SK-N-SH (cell line): ENCODE measurements around the gene CDC42SE1. TPM values are rescaled to one million over a fixed set of nuclear protein-coding genes. Genes with fewer than 3 reads are reported as not detected.
A peak's percentile ranks its signal among the peaks of the same experiment; 100 is the strongest.

Experiments used
- CTCF ChIA-PET: fragments of 300-600, 350-600 bp; formaldehyde crosslinking; extraction: SDS; loops from one replicate; lab custom pipeline; 2021; lab: Yijun Ruan, JAX
- POLR2A ChIA-PET: fragments of 350-600 bp; sonication (Branson Sonifier 250); formaldehyde crosslinking; extraction: SDS; loops from one replicate; lab custom pipeline; 2020; ENCODE audit warnings: antibody characterized with exemption, inconsistent platforms; lab: Yijun Ruan, JAX
- DNase-seq: peaks from one replicate; pipeline ENCODE4 v3.0.0; 2012
- H2AFZ ChIP-seq: fragments of 200-600 bp; sonication (generic); 2 replicates; pipeline ENCODE4 v1.8.1; 2016; ENCODE audit warnings: antibody characterized with exemption, mild to moderate bottlenecking, low read depth
- H3F3A ChIP-seq: fragments of 200-600 bp; sonication (generic); replicated peaks from 2 replicates; pipeline ENCODE3; 2016; ENCODE audit warnings: antibody characterized with exemption, mild to moderate bottlenecking; ENCODE audit not compliant: insufficient read depth
- H3K27ac ChIP-seq, 2 experiments: fragments of 200-500 bp in 1 of 2; fragments of 200-600 bp in 1 of 2; sonication (Bioruptor generic) in 1 of 2; sonication (generic), shearing (Covaris generic) in 1 of 2; 2 replicates each; pipeline versions ENCODE4 v1.5.1 to v1.6.1; 2014 to 2016; ENCODE audit warnings: low read depth in 2 of 2, inconsistent platforms in 1 of 2, low read length in 1 of 2, mild to moderate bottlenecking in 1 of 2, mixed read lengths in 1 of 2
- H3K27me3 ChIP-seq: fragments of 200-600 bp; sonication (generic), shearing (Covaris generic); 2 replicates; pipeline ENCODE4 v1.6.1; 2016; ENCODE audit warnings: mixed run types; ENCODE audit not compliant: insufficient read depth
- H3K36me3 ChIP-seq, 2 experiments: fragments of 200-500 bp in 1 of 2; fragments of 200-600 bp in 1 of 2; sonication (Bioruptor generic) in 1 of 2; sonication (generic) in 1 of 2; replicated peaks in 1 of 2; 2 replicates each; pipeline versions ENCODE3 to v1.5.1; 2014 to 2016; ENCODE audit warnings: low read length in 1 of 2, mild to moderate bottlenecking in 1 of 2; ENCODE audit not compliant: insufficient read depth in 2 of 2, control insufficient read depth in 1 of 2
- H3K4me1 ChIP-seq, 2 experiments: fragments of 200-500 bp in 1 of 2; fragments of 200-600 bp in 1 of 2; sonication (Bioruptor generic) in 1 of 2; sonication (generic), shearing (Covaris generic) in 1 of 2; 2 replicates each; pipeline versions ENCODE4 v1.5.1 to v1.6.1; 2014 to 2016; ENCODE audit warnings: low read depth in 1 of 2, low read length in 1 of 2, mixed run types in 1 of 2; ENCODE audit not compliant: insufficient read depth in 2 of 2, control insufficient read depth in 1 of 2
- H3K4me2 ChIP-seq: fragments of 200-600 bp; sonication (generic), shearing (Covaris generic); 2 replicates; pipeline ENCODE4 v1.6.1; 2017; ENCODE audit warnings: mixed run types
- H3K4me3 ChIP-seq, 2 experiments: fragments of 200-500 bp in 1 of 2; fragments of 200-600 bp in 1 of 2; sonication (Bioruptor generic) in 1 of 2; sonication (generic), shearing (Covaris generic) in 1 of 2; 2 replicates each; pipeline versions ENCODE4 v1.5.1 to v1.8.1; 2014 to 2016; ENCODE audit warnings: low read depth in 2 of 2, inconsistent platforms in 1 of 2, low read length in 1 of 2, mild to moderate bottlenecking in 1 of 2, mixed read lengths in 1 of 2, moderate library complexity in 1 of 2
- H3K79me2 ChIP-seq: fragments of 200-600 bp; sonication (generic); 2 replicates; pipeline ENCODE4 v1.8.1; 2017; ENCODE audit warnings: mild to moderate bottlenecking; ENCODE audit not compliant: insufficient read depth
- H3K9ac ChIP-seq: fragments of 200-600 bp; sonication (generic); 2 replicates; pipeline ENCODE4 v1.6.1; 2017; ENCODE audit warnings: mixed run types
- H3K9me2 ChIP-seq: fragments of 200-600 bp; sonication (generic); 2 replicates; pipeline ENCODE4 v1.6.1; 2017; ENCODE audit warnings: mixed run types
- H3K9me3 ChIP-seq: fragments of 200-600 bp; sonication (generic); 2 replicates; pipeline ENCODE4 v1.6.1; 2017; ENCODE audit warnings: mixed run types, mild to moderate bottlenecking, moderate library complexity
- H4K20me1 ChIP-seq: fragments of 200-600 bp; sonication (generic); 2 replicates; pipeline ENCODE4 v1.6.1; 2017; ENCODE audit warnings: mild to moderate bottlenecking, mixed run types; ENCODE audit not compliant: insufficient read depth
- CTCF ChIP-seq: fragments of 200-600 bp; sonication (generic); IDR thresholded peaks from 2 replicates; pipeline ENCODE4 v1.6.1; 2017; ENCODE audit warnings: antibody characterized with exemption, mild to moderate bottlenecking, moderate library complexity
- EZH2phosphoT487 ChIP-seq: fragments of 200-600 bp; sonication (generic); IDR thresholded peaks from 2 replicates; pipeline ENCODE4 v1.6.1; 2017; ENCODE audit warnings: low read depth, mixed run types, mild to moderate bottlenecking, antibody characterized with exemption, moderate library complexity, borderline replicate concordance
- FOSL2 ChIP-seq: IDR thresholded peaks from 2 replicates; pipeline ENCODE4 v1.4.0; 2012; ENCODE audit warnings: low read depth, mild to moderate bottlenecking, moderate library complexity, borderline replicate concordance
- FOXJ3 ChIP-seq: sonication (generic); formaldehyde crosslinking; IDR thresholded peaks from 2 replicates; pipeline ENCODE4 v1.5.1; 2020; ENCODE audit warnings: mild to moderate bottlenecking, missing genetic modification reagents
- JUND ChIP-seq: IDR thresholded peaks from 2 replicates; pipeline ENCODE4 v1.4.0; 2012
- MAX ChIP-seq: IDR thresholded peaks from 2 replicates; pipeline ENCODE4 v1.4.0; 2012; ENCODE audit warnings: low read depth
- MEF2A ChIP-seq: IDR thresholded peaks from 2 replicates; pipeline ENCODE4 v1.4.0; 2012; ENCODE audit warnings: low read depth, borderline replicate concordance
- MXI1 ChIP-seq: IDR thresholded peaks from 2 replicates; pipeline ENCODE4 v1.6.1; 2012; ENCODE audit warnings: mild to moderate bottlenecking, low read depth, low read length, improper control_type of control experiment
- NFIC ChIP-seq: IDR thresholded peaks from 2 replicates; pipeline ENCODE4 v1.4.0; 2012; ENCODE audit warnings: borderline replicate concordance
- NRF1 ChIP-seq: IDR thresholded peaks from 2 replicates; pipeline ENCODE4 v1.6.1; 2012; ENCODE audit warnings: low read depth, mild to moderate bottlenecking, low read length
- PBX3 ChIP-seq: IDR thresholded peaks from 2 replicates; pipeline ENCODE4; 2012
- POLR2AphosphoS5 ChIP-seq: IDR thresholded peaks from 2 replicates; pipeline ENCODE4 v1.6.1; 2012; ENCODE audit warnings: low read depth, low read length
- RAD21 ChIP-seq: IDR thresholded peaks from 2 replicates; pipeline ENCODE4 v1.6.1; 2012; ENCODE audit warnings: mild to moderate bottlenecking, low read length
- RCOR1 ChIP-seq: fragments of 150-350 bp; IDR thresholded peaks from 2 replicates; pipeline ENCODE4 v1.6.1; 2017; ENCODE audit warnings: antibody characterized with exemption, low read length
- RFX5 ChIP-seq: IDR thresholded peaks from 2 replicates; pipeline ENCODE4 v1.6.1; 2012; ENCODE audit warnings: mild to moderate bottlenecking, improper control_type of control experiment, low read length
- RXRA ChIP-seq: IDR thresholded peaks from 2 replicates; pipeline ENCODE4 v1.4.0; 2012; ENCODE audit warnings: low read depth, mild to moderate bottlenecking, borderline replicate concordance
- SMC3 ChIP-seq: IDR thresholded peaks from 2 replicates; pipeline ENCODE4 v1.6.1; 2012; ENCODE audit warnings: low read depth, low read length, improper control_type of control experiment
- TCF12 ChIP-seq: IDR thresholded peaks from 2 replicates; pipeline ENCODE4 v1.4.0; 2012
- USF1 ChIP-seq: IDR thresholded peaks from 2 replicates; pipeline ENCODE4 v1.4.0; 2012; ENCODE audit warnings: low read depth, borderline replicate concordance
- USF2 ChIP-seq: fragments of 150-350 bp; IDR thresholded peaks from 2 replicates; pipeline ENCODE4 v1.6.1; 2017; ENCODE audit warnings: antibody characterized with exemption, low read length, low read depth, borderline replicate concordance
- YY1 ChIP-seq: IDR thresholded peaks from 2 replicates; pipeline ENCODE4 v1.4.0; 2012; ENCODE audit warnings: low read depth, mild to moderate bottlenecking
- WGBS: methylation state at CpG from one replicate; pipeline ENCODE4 v1.1.6; 2017; ENCODE audit warnings: low lambda C conversion rate; 5-methylcytosine and 5-hydroxymethylcytosine counted together
- polyA plus RNA-seq, 3 experiments: library from polyadenylated mRNA; depleted of rRNA; stranded (reverse); fragments of >200 nt; gene quantifications; 2 replicates each; pipeline ENCODE4 v1.2.3, GENCODE V29; 2012

The CDC42SE1 gene
- polyA plus RNA-seq, 1 of the 3 experiments (the other 2 are of a cell fraction): 47.8 TPM

- Histone ChIP-seq H3K27me3 (no peaks in the 10 kb centered on the region), H3F3A (peaks cover 15% of the 10 kb centered on the region), H3K79me2 (peaks cover 24% of the 10 kb centered on the region; the same call in 1 of the 2 replicates), H3K4me2 (peak overlapping the region; percentile 87), H3K9me3 (no peaks in the 10 kb centered on the region), H3K9ac (peak overlapping the region; percentile 69), H3K27ac (peak overlapping the region; percentile 86 to 93), H3K4me1 (peaks cover 5 to 30% of the 10 kb centered on the region in 2 experiments; a peak in 2 of 4 replicates), H2AFZ (peak overlapping the region; percentile 75), H4K20me1 (no peaks in the 10 kb centered on the region), H3K36me3 (peaks cover 0 to 2% of the 10 kb centered on the region in 2 experiments), H3K4me3 (peak overlapping the region; percentile 56 to 62), H3K9me2 (no peaks in the 10 kb centered on the region)
- ChIA-PET CTCF (interaction anchor here (0.8 to 15.9 kb wide), 21 partner anchors 10 to 543 kb away, joined by 3 to 371 read pairs (median 5); partner anchors contain the start of genes ANXA9, CDC42SE1, CERS2 and MLLT11), POLR2A (interaction anchor here (0.5 to 1.8 kb wide), 9 partner anchors 11 to 694 kb away, joined by 3 to 10 read pairs (median 5); partner anchors contain the start of genes ANXA9, C1orf56, CDC42SE1 and CERS2)
- DNase-seq: no peak
- no peak for TF ChIP-seq POLR2AphosphoS5
- no peak for TF ChIP-seq FOXJ3 (CRISPR knock-in tag)
- TF ChIP-seq RFX5: no peak
- TF ChIP-seq RCOR1: no peak
- TF ChIP-seq MEF2A: no peak
- TF ChIP-seq NRF1: no peak
- 78% methylated on average over 4 of the region's 4 CpGs for WGBS
These were observed 53.6 kb downstream of the CDC42SE1 start for GRCh38 chr1:151005729-151006319.

- H3K4me3 ChIP-seq: no peak overlapping the region
- no peaks in the 10 kb centered on the region for H3K9me3 ChIP-seq
- H3K27ac ChIP-seq: no peak overlapping the region
- no peak overlapping the region for H3K9ac ChIP-seq
- H3K79me2 ChIP-seq: 0 out of 2 replicates have a peak, but pooled peaks cover 9% of the 10 kb centered on the region
- no peak for DNase-seq
- CTCF ChIA-PET: interaction anchor here (5.3 to 15.9 kb wide), 2 partner anchors 8 to 23 kb away, joined by 79 to 371 read pairs; partner anchors contain the start of genes ANXA9 and CERS2
- H2AFZ ChIP-seq: no peak overlapping the region
- peaks cover 15% of the 10 kb centered on the region for H3F3A ChIP-seq
- H3K9me2 ChIP-seq: no peaks in the 10 kb centered on the region
- TF ChIP-seq PBX3 (no peak), TCF12 (no peak), MAX (no peak), USF2 (no peak), SMC3 (no peak), FOSL2 (no peak), YY1 (no peak), USF1 (no peak), RAD21 (no peak), CTCF (no peak), JUND (no peak), NFIC (no peak), RXRA (no peak), EZH2phosphoT487 (no peak), MXI1 (no peak), RFX5 (no peak)
- TF ChIP-seq, all 33 proteins: peak for 0
- POLR2A ChIA-PET: no interaction called here
- no peaks in the 10 kb centered on the region for H3K27me3 ChIP-seq
- H4K20me1 ChIP-seq: no peaks in the 10 kb centered on the region
- peaks cover 0 to 11% of the 10 kb centered on the region in 2 experiments for H3K36me3 ChIP-seq
- peaks cover 0 to 26% of the 10 kb centered on the region in 2 experiments; a peak in 2 of 4 replicates for H3K4me1 ChIP-seq
- no peak overlapping the region for H3K4me2 ChIP-seq
These were observed 56.2 kb downstream of the CDC42SE1 start for GRCh38 chr1:151003180-151003579.
